Keratinocyte (primary cell): ENCODE data around the gene CD96. TPM values are rescaled to one million over a fixed set of nuclear protein-coding genes. Genes with fewer than 3 reads are reported as not detected.

ENCODE experiments used
- DNase-seq: peaks from one replicate; pipeline ENCODE4 v3.0.0-alpha.2; 2011; ENCODE audit warnings: low read depth, missing footprints, low spot score
- FAIRE-seq: peaks from 2 replicates; lab custom pipeline; 2011; peaks lifted over from hg19 to GRCh38; lab: Jason Lieb, UNC
- H2AFZ ChIP-seq: 2 replicates; pipeline ENCODE4 v1.6.0; 2012; ENCODE audit warnings: low read length, control low read depth, inconsistent platforms; ENCODE audit not compliant: control insufficient read depth
- H3K27ac ChIP-seq: 2 replicates; pipeline ENCODE4 v1.5.1; 2011; ENCODE audit warnings: low read length; ENCODE audit not compliant: control insufficient read depth, insufficient read depth
- H3K27me3 ChIP-seq: 3 replicates; pipeline ENCODE4 v1.6.0; 2011; ENCODE audit warnings: low read length; ENCODE audit not compliant: control insufficient read depth, insufficient read depth; ENCODE audit errors: extremely low read depth
- H3K36me3 ChIP-seq, 2 experiments: 2 replicates in 1 of 2; 3 replicates in 1 of 2; pipeline ENCODE4 v1.5.1; 2011; ENCODE audit warnings: low read length in 2 of 2, mild to moderate bottlenecking in 1 of 2; ENCODE audit not compliant: control insufficient read depth in 2 of 2, insufficient read depth in 2 of 2; ENCODE audit errors: extremely low read depth in 1 of 2
- H3K4me1 ChIP-seq: 3 replicates; pipeline ENCODE4 v1.5.1; 2011; ENCODE audit warnings: low read length; ENCODE audit not compliant: control insufficient read depth, insufficient read depth; ENCODE audit errors: extremely low read depth
- H3K4me2 ChIP-seq: 3 replicates; pipeline ENCODE4 v1.6.0; 2011; ENCODE audit warnings: low read depth, low read length; ENCODE audit not compliant: control insufficient read depth, insufficient read depth; ENCODE audit errors: extremely low read depth
- H3K4me3 ChIP-seq, 3 experiments: fragments of 200-600 bp in 1 of 3; sonication (generic) in 1 of 3; 2 replicates in 2 of 3; 3 replicates in 1 of 3; pipeline ENCODE4 v1.5.1; 2011 to 2016; ENCODE audit warnings: low read length in 3 of 3, mild to moderate bottlenecking in 3 of 3, control low read depth in 2 of 3, inconsistent platforms in 1 of 3, low read depth in 1 of 3, mixed read lengths in 1 of 3, mixed run types in 1 of 3, moderate library complexity in 1 of 3; ENCODE audit not compliant: control insufficient read depth in 2 of 3, insufficient read depth in 2 of 3; ENCODE audit errors: extremely low read depth in 1 of 3
- H3K79me2 ChIP-seq: 2 replicates; pipeline ENCODE4 v1.6.0; 2012; ENCODE audit warnings: low read length; ENCODE audit not compliant: control insufficient read depth, insufficient read depth
- H3K9ac ChIP-seq: 3 replicates; pipeline ENCODE4 v1.6.0; 2011; ENCODE audit warnings: low read length; ENCODE audit not compliant: control insufficient read depth, insufficient read depth; ENCODE audit errors: extremely low read depth
- H3K9me1 ChIP-seq: 3 replicates; pipeline ENCODE4 v1.6.0; 2011; ENCODE audit warnings: low read length; ENCODE audit not compliant: control insufficient read depth, insufficient read depth; ENCODE audit errors: extremely low read depth
- H3K9me3 ChIP-seq: 2 replicates; pipeline ENCODE4 v1.5.1; 2012; ENCODE audit warnings: low read depth, low read length; ENCODE audit not compliant: control insufficient read depth
- H4K20me1 ChIP-seq: 3 replicates; pipeline ENCODE4 v1.6.0; 2011; ENCODE audit warnings: low read length; ENCODE audit not compliant: control insufficient read depth, insufficient read depth; ENCODE audit errors: extremely low read depth
- EZH2 ChIP-seq: IDR thresholded peaks from one replicate; pipeline ENCODE4 v1.6.1; 2012; ENCODE audit warnings: inconsistent platforms, mild to moderate bottlenecking, low read length, moderate library complexity
- dilution Hi-C: fragments of 300-500 bp; cut with MboI; formaldehyde crosslinking; loops from one replicate; pipeline ENCODE4 v1.7.0; 2020; ENCODE audit warnings: low sequenced_read_pairs; ENCODE audit not compliant: extremely low pct_ligation_motif_present
- polyA plus RNA-seq, 5 experiments: library from polyadenylated mRNA; depleted of rRNA in 3 of 5; stranded (reverse) in 3 of 5; stranded (forward) in 1 of 5; unstranded in 1 of 5; fragments of >200 nt; gene quantifications; 1 replicate in 1 of 5; 2 replicates in 3 of 5; 3 replicates in 1 of 5; pipeline versions ENCODE4 v1.2.1 to v1.2.3, GENCODE V29; 2011 to 2012; ENCODE audit warnings: missing spikeins in 2 of 5, low read depth in 1 of 5, low replicate concordance in 1 of 5
- TF ChIP-seq, protein P1 (sequence below), 3 experiments: IDR thresholded peaks in 1 of 3; conservative IDR thresholded peaks in 1 of 3; optimal IDR thresholded peaks in 1 of 3; 2 replicates in 2 of 3; 3 replicates in 1 of 3; pipeline versions ENCODE3 to v1.5.1; 2011; ENCODE audit warnings: low read length in 3 of 3, mild to moderate bottlenecking in 3 of 3, moderate library complexity in 2 of 3, control low read depth in 1 of 3, inconsistent platforms in 1 of 3; ENCODE audit not compliant: insufficient read depth in 2 of 3; ENCODE audit errors: extremely low read depth in 1 of 3

The CD96 gene
- polyA plus RNA-seq, 1 donor (not counting 4 experiments of a cell fraction or from before 2014, with no cell fraction given), result 0.13 TPM

DNA sequence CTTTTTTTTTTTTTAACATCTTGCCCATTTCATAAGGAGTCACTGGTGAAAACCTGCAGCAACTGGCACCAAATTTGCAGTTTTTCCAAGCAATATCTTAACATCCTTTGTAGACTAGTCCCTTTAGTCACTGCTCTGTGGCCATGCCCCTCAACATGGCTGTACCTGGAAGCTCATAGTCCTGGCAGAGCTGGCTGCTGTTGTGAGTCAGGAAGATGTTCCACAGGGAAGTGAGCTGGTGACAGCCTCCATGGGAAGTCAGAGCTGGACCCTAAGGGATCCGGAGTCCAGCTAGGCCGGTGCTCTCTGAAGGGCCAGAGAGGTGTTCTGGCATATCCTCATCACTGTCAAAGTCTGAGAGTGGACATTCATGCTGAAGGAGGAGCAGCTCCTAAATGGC lies 152.5 kb downstream of the CD96 start:
- FAIRE-seq (peak; percentile 76), DNase-seq (no peak)
- dilution Hi-C loops, result loop anchor here (25.0 kb wide), 1 partner anchor 107 kb away; the partner anchor contains the start of gene ZBED2

DNA sequence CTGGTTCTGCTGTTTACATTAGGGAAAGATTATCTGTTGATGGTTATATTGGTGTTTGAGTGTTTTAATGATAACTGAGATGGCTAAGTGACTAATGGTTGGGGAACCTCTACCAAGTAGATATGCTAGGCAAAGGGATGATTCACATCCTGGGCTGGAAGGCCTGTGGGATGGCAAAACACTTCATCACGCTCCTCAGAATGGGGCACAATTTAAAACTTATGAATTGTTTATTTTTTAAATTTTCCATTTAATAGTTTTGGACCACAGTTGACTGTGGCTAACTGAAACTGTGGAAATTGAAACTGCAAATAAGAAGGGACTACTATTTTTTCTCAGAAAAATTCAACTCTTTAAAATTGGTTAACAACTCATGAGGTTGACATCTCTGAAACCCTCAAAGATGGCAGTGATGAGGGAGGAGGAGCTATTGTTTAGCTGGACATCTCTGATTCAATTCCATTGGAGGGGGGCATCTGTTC lies 153.7 kb downstream of the CD96 start:
- FAIRE-seq (peak; percentile 85), DNase-seq (peak; percentile 40)
- TF ChIP-seq EZH2, result no peak
- TF ChIP-seq, protein P1, sequence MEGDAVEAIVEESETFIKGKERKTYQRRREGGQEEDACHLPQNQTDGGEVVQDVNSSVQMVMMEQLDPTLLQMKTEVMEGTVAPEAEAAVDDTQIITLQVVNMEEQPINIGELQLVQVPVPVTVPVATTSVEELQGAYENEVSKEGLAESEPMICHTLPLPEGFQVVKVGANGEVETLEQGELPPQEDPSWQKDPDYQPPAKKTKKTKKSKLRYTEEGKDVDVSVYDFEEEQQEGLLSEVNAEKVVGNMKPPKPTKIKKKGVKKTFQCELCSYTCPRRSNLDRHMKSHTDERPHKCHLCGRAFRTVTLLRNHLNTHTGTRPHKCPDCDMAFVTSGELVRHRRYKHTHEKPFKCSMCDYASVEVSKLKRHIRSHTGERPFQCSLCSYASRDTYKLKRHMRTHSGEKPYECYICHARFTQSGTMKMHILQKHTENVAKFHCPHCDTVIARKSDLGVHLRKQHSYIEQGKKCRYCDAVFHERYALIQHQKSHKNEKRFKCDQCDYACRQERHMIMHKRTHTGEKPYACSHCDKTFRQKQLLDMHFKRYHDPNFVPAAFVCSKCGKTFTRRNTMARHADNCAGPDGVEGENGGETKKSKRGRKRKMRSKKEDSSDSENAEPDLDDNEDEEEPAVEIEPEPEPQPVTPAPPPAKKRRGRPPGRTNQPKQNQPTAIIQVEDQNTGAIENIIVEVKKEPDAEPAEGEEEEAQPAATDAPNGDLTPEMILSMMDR (optimal IDR thresholded peaks at IDR 0.05 in 1 of 3, IDR thresholded peaks at IDR 0.05 in 1 of 3, conservative IDR thresholded peaks at IDR 0.05 in 1 of 3; ENCODE audit: extremely low read depth in 1 of 3, insufficient read depth in 2 of 3, low read length in 3 of 3), result no peak
- H3K27me3 ChIP-seq, result no peaks in the 10 kb centered on the region
- H2AFZ ChIP-seq, result peak overlapping the region; percentile 14
- no peaks in the 10 kb centered on the region for H3K9me3 ChIP-seq
- H3K27ac ChIP-seq, result peak overlapping the region; percentile 53
- H3K9me1 ChIP-seq, result no peaks in the 10 kb centered on the region
- H3K4me1 ChIP-seq, result peaks cover 28% of the 10 kb centered on the region
- peaks cover 19% of the 10 kb centered on the region for H3K79me2 ChIP-seq
- no peak overlapping the region for H3K4me3 ChIP-seq
- H3K4me2 ChIP-seq, result peak overlapping the region; percentile 67
- H3K36me3 ChIP-seq, result no peaks in the 10 kb centered on the region
- no peak overlapping the region for H3K9ac ChIP-seq
- dilution Hi-C loops, result loop anchor here (25.0 kb wide), 1 partner anchor 108 kb away; the partner anchor contains the start of gene ZBED2
- no peaks in the 10 kb centered on the region for H4K20me1 ChIP-seq

More for the DNA sequence above, 152.5 kb downstream of the CD96 start:
- no peak overlapping the region for H3K9ac ChIP-seq
- no peak overlapping the region for H2AFZ ChIP-seq
- no peak overlapping the region for H3K4me3 ChIP-seq
- peaks cover 19% of the 10 kb centered on the region for H3K79me2 ChIP-seq
- no peaks in the 10 kb centered on the region for H4K20me1 ChIP-seq
- H3K9me1 ChIP-seq, result no peaks in the 10 kb centered on the region
- H3K36me3 ChIP-seq, result no peaks in the 10 kb centered on the region
- no peaks in the 10 kb centered on the region for H3K9me3 ChIP-seq
- H3K4me1 ChIP-seq, result peaks cover 35% of the 10 kb centered on the region
- no peak for TF ChIP-seq EZH2
- TF ChIP-seq, protein P1 (optimal IDR thresholded peaks at IDR 0.05 in 1 of 3, IDR thresholded peaks at IDR 0.05 in 1 of 3, conservative IDR thresholded peaks at IDR 0.05 in 1 of 3; ENCODE audit: extremely low read depth in 1 of 3, insufficient read depth in 2 of 3, low read length in 3 of 3), result no peak
- peak overlapping the region; percentile 23 for H3K27ac ChIP-seq
- no peak overlapping the region for H3K4me2 ChIP-seq
- no peaks in the 10 kb centered on the region for H3K27me3 ChIP-seq
